ENCODE results near the gene NCMAP. TPM values are rescaled to one million over a fixed set of nuclear protein-coding genes. Genes with fewer than 3 reads are reported as not detected.
"Not testable (repeated sequence)": the region's sequence is repeated elsewhere in the genome, so short reads cannot be mapped to it uniquely, and the experiment has no call there.

NCMAP gene, protein sequence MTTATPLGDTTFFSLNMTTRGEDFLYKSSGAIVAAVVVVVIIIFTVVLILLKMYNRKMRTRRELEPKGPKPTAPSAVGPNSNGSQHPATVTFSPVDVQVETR
- total RNA-seq (under 1 TPM; 0.62 to 0.81 TPM), polyA plus RNA-seq (under 1 TPM in 1 of 2 donors, not detected in 1; 0.25 TPM)
- long read RNA-seq, donor 1, partial matches to known transcripts = 0 of 2 reads
- long read RNA-seq, donor 1, other reads (novel, unspliced or antisense) = 2 of 2 reads
- long read RNA-seq, donor 2, partial matches to known transcripts = 0 of 1 reads
- long read RNA-seq, donor 2, other reads (novel, unspliced or antisense) = 1 of 1 reads

DNA sequence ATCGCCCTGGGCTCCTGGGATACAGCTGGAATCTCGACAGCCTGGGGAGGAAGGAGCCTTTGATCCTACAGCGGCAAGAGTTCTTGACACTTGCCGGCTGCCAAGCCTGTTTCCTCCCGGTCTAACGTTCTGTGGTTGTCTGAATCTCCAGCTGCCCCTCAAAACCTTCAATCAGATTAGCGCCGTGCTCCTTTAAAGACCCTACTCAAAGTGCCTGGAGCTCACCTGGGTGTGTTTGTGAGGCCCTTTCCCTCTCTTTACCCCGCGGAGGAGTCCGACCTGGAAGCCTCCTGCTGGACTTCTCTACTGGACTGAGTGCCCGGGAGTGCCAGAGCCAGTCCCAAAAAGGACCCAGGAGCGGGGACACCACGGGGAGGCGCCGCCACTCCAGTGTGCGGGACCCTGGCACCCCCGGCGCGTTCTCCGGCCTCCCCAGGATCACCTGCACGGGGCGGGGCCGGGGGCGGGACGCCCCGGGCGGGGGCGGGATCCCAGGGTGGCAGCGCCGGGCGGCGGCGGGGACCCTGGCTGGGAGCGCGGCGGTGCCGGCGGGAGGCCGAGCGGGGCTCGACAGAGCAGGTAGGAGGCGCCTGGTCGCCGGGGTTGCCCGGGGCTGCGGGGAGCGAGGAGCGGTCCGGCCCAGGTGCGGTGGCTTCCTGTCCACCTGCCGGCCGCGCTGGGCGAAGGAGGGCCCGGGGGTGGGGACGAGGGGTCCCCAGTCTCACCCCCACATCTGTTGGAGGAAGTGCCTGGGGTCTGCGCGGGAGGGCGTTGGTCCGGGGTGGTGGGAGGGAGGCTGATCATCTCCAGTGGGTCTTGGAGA is at the start of gene NCMAP:
Gene NCMAP (plus strand): TSS at position 497 of the 823 bp plus-strand sequence. CDS start 39,344 bp downstream, outside the sequence.
- H3K27ac ChIP-seq (ENCODE audit: low read depth in 1 of 2, low read length in 2 of 2) = no peak within 1 kb of the TSS
- peaks cover 0 to 6% of the 10 kb centered on the region in 2 donors for H3K27me3 ChIP-seq (ENCODE audit: control insufficient read depth in 1 of 2, insufficient read depth in 2 of 2, low read length in 1 of 2)
- no peak within 1 kb of the TSS for H3K4me3 ChIP-seq (ENCODE audit: low read length in 2 of 2)
- H3K36me3 ChIP-seq (ENCODE audit: control insufficient read depth in 1 of 2, insufficient read depth in 2 of 2, low read length in 1 of 2) = no peaks in the 10 kb centered on the region
- DNase-seq (peak in 1 of 2 donors; percentile 63), ATAC-seq (ENCODE audit: low FRiP score) (no peak)
- 5 to 7% methylated on average over 44 to 61 of the region's 61 CpGs for WGBS, 2 donors
- H3K9me3 ChIP-seq (ENCODE audit: control insufficient read depth, low read length) = no peaks in the 10 kb centered on the region
- no peaks in the 10 kb centered on the region for H3K4me1 ChIP-seq (ENCODE audit: control insufficient read depth in 1 of 2, insufficient read depth in 2 of 2, low read length in 2 of 2)
- intact Hi-C loops (cut with DNase I) = no loop called here

DNA sequence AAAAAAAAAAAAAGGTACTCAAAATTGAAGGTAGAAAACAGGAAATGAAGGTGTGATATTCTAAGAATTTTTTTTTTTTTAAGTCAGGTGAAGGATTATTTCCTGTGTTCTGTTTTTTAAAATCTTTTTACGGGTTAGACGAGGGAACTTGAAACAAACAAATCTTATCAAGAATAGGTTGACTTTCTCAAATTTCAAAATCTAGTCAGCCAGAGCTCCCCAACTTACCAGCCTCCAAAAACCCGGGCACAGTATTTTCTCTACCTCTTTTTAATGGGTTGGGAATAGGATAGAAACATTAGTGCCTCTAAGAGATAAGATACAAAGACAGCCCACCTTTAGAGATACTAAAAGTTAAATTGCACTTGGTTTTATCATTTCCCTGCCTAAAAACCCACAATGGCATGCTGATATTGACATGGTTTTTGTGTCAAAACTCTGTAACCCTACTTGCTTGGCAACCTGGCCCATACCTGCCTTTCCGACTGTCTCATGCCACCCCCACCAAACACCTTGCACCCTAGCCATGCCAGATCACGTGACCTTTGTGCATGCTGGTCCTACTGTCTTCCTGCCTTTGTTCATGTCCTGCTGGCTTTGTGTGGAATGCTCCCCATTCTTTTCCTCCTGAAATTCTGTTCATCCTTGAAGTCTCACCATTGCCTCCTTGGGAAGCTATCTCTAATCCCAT is 49.1 kb upstream of the NCMAP start:
- H3K4me1 ChIP-seq (ENCODE audit: control insufficient read depth in 1 of 2, insufficient read depth in 2 of 2, low read length in 2 of 2) = no peaks in the 10 kb centered on the region
- intact Hi-C loops (cut with DNase I) = no loop called here
- 90 to 91% methylated on average over 5 of the region's 5 CpGs for WGBS, 2 donors
- ATAC-seq (ENCODE audit: low FRiP score) (no peak), DNase-seq (no peak)
- no peaks in the 10 kb centered on the region for H3K9me3 ChIP-seq (ENCODE audit: control insufficient read depth, low read length)
- no peak overlapping the region for H3K27ac ChIP-seq (ENCODE audit: low read depth in 1 of 2, low read length in 2 of 2)
- no peaks in the 10 kb centered on the region for H3K27me3 ChIP-seq (ENCODE audit: control insufficient read depth in 1 of 2, insufficient read depth in 2 of 2, low read length in 1 of 2)
- no peaks in the 10 kb centered on the region for H3K36me3 ChIP-seq (ENCODE audit: control insufficient read depth in 1 of 2, insufficient read depth in 2 of 2, low read length in 1 of 2)
- H3K4me3 ChIP-seq (ENCODE audit: low read length in 2 of 2) = no peak overlapping the region

DNA sequence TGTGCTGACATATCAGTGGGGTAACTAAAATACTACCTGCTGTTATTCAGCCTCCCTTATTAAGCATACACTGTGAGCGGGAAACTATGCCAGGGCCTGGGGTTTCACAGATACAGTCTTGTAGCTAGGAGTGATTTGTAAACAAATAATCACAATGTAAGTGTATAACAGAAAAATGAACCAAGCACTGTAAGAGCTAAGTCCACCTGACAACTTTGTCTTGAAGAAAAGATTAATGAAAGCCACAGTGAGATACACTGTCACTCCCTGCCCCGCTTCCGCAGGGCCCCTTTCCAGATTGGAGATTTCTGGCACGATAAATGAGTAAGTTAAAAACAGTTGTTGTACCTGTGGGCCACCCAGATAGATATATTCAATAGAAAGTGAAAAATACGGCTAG is 48.5 kb upstream of the NCMAP start:
- H3K4me1 ChIP-seq (ENCODE audit: control insufficient read depth in 1 of 2, insufficient read depth in 2 of 2, low read length in 2 of 2) = no peaks in the 10 kb centered on the region
- 93 to 96% methylated on average over 5 of the region's 5 CpGs for WGBS, 2 donors
- ATAC-seq (ENCODE audit: low FRiP score) (no peak), DNase-seq (no peak)
- H3K36me3 ChIP-seq (ENCODE audit: control insufficient read depth in 1 of 2, insufficient read depth in 2 of 2, low read length in 1 of 2) = no peaks in the 10 kb centered on the region
- H3K27ac ChIP-seq (ENCODE audit: low read depth in 1 of 2, low read length in 2 of 2) = no peak overlapping the region
- H3K9me3 ChIP-seq (ENCODE audit: control insufficient read depth, low read length) = no peaks in the 10 kb centered on the region
- H3K4me3 ChIP-seq (ENCODE audit: low read length in 2 of 2) = no peak overlapping the region
- H3K27me3 ChIP-seq (ENCODE audit: control insufficient read depth in 1 of 2, insufficient read depth in 2 of 2, low read length in 1 of 2) = no peaks in the 10 kb centered on the region
- intact Hi-C loops (cut with DNase I) = no loop called here

DNA sequence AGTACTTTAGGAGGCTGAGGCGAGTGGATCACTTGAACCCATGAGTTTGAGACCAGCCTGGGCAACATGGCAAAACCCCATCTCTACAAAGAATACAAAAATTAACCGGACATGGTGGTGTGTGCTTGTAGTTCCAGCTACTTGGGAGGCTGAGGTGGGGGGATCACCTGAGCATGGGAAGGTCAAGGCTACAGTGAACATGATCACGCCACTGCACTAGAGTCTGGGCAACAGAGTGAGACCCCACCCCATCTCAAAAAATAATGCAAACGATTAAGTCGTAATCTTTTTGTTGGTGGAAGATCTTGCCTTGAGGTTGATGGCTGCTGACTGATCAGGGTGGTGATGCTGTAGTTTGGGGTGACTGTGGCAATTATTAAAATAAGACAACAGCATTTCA is 47.0 kb upstream of the NCMAP start:
- no peak for ATAC-seq (ENCODE audit: low FRiP score)
- 98 to 99% methylated on average over 5 of the region's 5 CpGs for WGBS, 2 donors
- no peaks in the 10 kb centered on the region for H3K4me1 ChIP-seq (ENCODE audit: control insufficient read depth in 1 of 2, insufficient read depth in 2 of 2, low read length in 2 of 2)
- H3K27me3 ChIP-seq (ENCODE audit: control insufficient read depth in 1 of 2, insufficient read depth in 2 of 2, low read length in 1 of 2) = no peaks in the 10 kb centered on the region
- no peak for DNase-seq
- no peak overlapping the region for H3K4me3 ChIP-seq (ENCODE audit: low read length in 2 of 2)
- H3K27ac ChIP-seq (ENCODE audit: low read depth in 1 of 2, low read length in 2 of 2) = no peak overlapping the region
- H3K36me3 ChIP-seq (ENCODE audit: control insufficient read depth in 1 of 2, insufficient read depth in 2 of 2, low read length in 1 of 2) = no peaks in the 10 kb centered on the region
- intact Hi-C loops (cut with DNase I) = no loop called here
- H3K9me3 ChIP-seq (ENCODE audit: control insufficient read depth, low read length) = no peaks in the 10 kb centered on the region

DNA sequence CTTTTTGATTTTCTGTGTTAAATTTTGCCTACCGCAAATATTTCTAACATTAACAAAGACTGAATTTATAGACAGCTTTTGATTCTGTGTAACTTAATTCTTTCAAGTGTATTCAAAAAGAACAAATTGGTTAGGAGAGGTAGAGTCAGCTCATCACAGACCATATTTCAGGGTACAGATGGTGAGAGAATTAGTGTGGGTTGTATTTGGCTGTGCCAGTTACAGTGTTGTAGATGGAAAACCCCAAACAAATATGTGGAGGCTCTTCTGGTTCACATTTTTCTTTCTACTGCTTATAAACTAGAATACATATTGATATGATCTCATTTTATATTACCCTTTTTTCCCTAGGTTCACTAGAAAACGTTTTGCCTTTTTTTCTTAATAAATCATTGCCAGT is 42.2 kb upstream of the NCMAP start:
- no peak for DNase-seq
- Histone ChIP-seq H3K36me3 (ENCODE audit: control insufficient read depth in 1 of 2, insufficient read depth in 2 of 2, low read length in 1 of 2) (no peaks in the 10 kb centered on the region), H3K9me3 (ENCODE audit: control insufficient read depth, low read length) (no peaks in the 10 kb centered on the region), H3K4me1 (ENCODE audit: control insufficient read depth in 1 of 2, insufficient read depth in 2 of 2, low read length in 2 of 2) (no peaks in the 10 kb centered on the region), H3K27me3 (ENCODE audit: control insufficient read depth in 1 of 2, insufficient read depth in 2 of 2, low read length in 1 of 2) (no peaks in the 10 kb centered on the region), H3K4me3 (ENCODE audit: low read length in 2 of 2) (no peak overlapping the region), H3K27ac (ENCODE audit: low read depth in 1 of 2, low read length in 2 of 2) (no peak overlapping the region)
- intact Hi-C loops (cut with DNase I) = no loop called here
- WGBS, 2 donors = 61% methylated on average over 2 of the region's 2 CpGs
- no peak for ATAC-seq (ENCODE audit: low FRiP score)

DNA sequence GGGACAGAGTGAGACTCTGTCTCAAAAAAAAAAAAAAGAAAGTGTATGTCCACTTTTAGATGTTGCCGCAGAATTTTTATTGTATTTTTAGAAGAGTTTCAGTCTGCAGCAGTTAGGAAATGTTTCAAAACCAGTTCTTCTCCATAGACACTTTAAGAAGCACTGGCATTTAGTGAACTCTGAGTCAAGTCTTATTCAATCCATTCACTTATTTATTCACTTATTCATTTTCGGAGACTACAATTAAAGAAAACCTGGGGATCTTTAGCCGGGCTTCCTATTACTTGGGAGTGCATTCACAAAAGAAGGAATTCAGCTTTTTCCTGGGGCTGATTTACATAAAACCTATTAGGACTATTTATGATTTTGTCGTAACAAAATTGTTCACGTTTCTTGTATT is 40.9 kb upstream of the NCMAP start:
- Histone ChIP-seq H3K27ac (ENCODE audit: low read depth in 1 of 2, low read length in 2 of 2) (no peak overlapping the region), H3K36me3 (ENCODE audit: control insufficient read depth in 1 of 2, insufficient read depth in 2 of 2, low read length in 1 of 2) (no peaks in the 10 kb centered on the region), H3K27me3 (ENCODE audit: control insufficient read depth in 1 of 2, insufficient read depth in 2 of 2, low read length in 1 of 2) (no peaks in the 10 kb centered on the region), H3K4me3 (ENCODE audit: low read length in 2 of 2) (no peak overlapping the region), H3K9me3 (ENCODE audit: control insufficient read depth, low read length) (no peaks in the 10 kb centered on the region), H3K4me1 (ENCODE audit: control insufficient read depth in 1 of 2, insufficient read depth in 2 of 2, low read length in 2 of 2) (no peaks in the 10 kb centered on the region)
- DNase-seq (no peak), ATAC-seq (ENCODE audit: low FRiP score) (no peak)
- intact Hi-C loops (cut with DNase I) = no loop called here
- WGBS, 2 donors = 94 to 95% methylated on average over 5 of the region's 5 CpGs

DNA sequence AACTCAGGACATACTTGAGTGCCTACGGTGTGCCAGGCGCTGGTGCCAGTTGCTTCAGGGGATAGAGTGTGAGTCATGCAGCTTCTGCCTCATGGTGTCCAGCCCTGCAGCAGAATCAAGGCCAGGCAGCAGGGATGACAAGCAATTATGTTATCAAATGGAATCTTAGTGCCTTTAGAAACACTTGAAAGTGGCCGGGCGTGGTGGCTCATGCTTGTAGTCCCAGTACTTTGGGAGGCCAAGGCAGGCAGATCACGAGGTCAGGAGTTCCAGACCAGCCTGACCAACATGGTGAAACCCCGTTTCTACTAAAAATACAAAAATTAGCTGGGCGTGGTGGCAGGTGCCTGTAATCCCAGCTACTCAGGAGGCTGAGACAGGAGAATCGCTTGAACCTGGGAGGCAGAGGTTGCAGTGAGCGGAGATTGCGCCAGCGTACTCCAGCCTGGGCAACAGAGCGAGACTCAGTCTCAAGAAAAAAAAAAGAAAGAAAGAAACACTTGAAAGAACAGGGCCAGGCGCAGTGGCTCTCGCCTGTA is 40.1 kb upstream of the NCMAP start:
- ATAC-seq (ENCODE audit: low FRiP score); H3K27ac ChIP-seq (ENCODE audit: low read depth in 1 of 2, low read length in 2 of 2): not testable (repeated sequence)

DNA sequence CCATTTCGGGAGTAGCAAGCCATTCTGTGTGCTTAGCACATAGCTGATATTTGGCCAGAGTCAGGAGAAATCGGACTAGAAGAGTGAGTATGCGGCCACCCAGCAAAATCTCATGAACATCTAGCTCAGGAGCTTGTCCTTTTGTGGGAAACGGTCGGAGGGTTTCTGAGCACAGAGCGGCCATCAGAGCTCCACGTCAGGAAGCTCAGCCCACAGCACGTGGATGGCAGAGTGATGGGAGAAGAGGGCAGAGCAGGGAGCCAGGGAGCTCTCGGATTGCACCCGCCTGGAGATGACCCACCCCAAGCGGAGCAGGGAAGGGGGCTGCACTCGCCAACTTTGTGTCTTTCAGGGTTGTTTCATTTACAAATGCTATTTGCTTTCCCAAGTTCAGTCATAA is 39.4 kb upstream of the NCMAP start:
- H3K36me3 ChIP-seq (ENCODE audit: control insufficient read depth in 1 of 2, insufficient read depth in 2 of 2, low read length in 1 of 2) = no peaks in the 10 kb centered on the region
- H3K27ac ChIP-seq (ENCODE audit: low read depth in 1 of 2, low read length in 2 of 2) = no peak overlapping the region
- intact Hi-C loops (cut with DNase I) = no loop called here
- H3K4me1 ChIP-seq (ENCODE audit: control insufficient read depth in 1 of 2, insufficient read depth in 2 of 2, low read length in 2 of 2) = no peaks in the 10 kb centered on the region
- ATAC-seq (ENCODE audit: low FRiP score) (no peak), DNase-seq (no peak)
- no peaks in the 10 kb centered on the region for H3K9me3 ChIP-seq (ENCODE audit: control insufficient read depth, low read length)
- WGBS, 2 donors = 86 to 87% methylated on average over 12 of the region's 12 CpGs
- no peak overlapping the region for H3K4me3 ChIP-seq (ENCODE audit: low read length in 2 of 2)
- H3K27me3 ChIP-seq (ENCODE audit: control insufficient read depth in 1 of 2, insufficient read depth in 2 of 2, low read length in 1 of 2) = no peaks in the 10 kb centered on the region

More for the DNA sequence above, 40.1 kb upstream of the NCMAP start:
- H3K27me3 ChIP-seq (ENCODE audit: control insufficient read depth in 1 of 2, insufficient read depth in 2 of 2, low read length in 1 of 2); H3K36me3 ChIP-seq (ENCODE audit: control insufficient read depth in 1 of 2, insufficient read depth in 2 of 2, low read length in 1 of 2); H3K4me3 ChIP-seq (ENCODE audit: low read length in 2 of 2); H3K9me3 ChIP-seq (ENCODE audit: control insufficient read depth, low read length); intact Hi-C loops (cut with DNase I); H3K4me1 ChIP-seq (ENCODE audit: control insufficient read depth in 1 of 2, insufficient read depth in 2 of 2, low read length in 2 of 2); DNase-seq: not testable (repeated sequence)
- WGBS, 2 donors = 93 to 94% methylated on average over 14 of the region's 14 CpGs
